Measurements from ENCODE around the gene NRG2.

GRCh38 chr5:139854029-139854605 is 189.0 kb downstream of the NRG2 start:
- TF ChIP-seq, protein P1, sequence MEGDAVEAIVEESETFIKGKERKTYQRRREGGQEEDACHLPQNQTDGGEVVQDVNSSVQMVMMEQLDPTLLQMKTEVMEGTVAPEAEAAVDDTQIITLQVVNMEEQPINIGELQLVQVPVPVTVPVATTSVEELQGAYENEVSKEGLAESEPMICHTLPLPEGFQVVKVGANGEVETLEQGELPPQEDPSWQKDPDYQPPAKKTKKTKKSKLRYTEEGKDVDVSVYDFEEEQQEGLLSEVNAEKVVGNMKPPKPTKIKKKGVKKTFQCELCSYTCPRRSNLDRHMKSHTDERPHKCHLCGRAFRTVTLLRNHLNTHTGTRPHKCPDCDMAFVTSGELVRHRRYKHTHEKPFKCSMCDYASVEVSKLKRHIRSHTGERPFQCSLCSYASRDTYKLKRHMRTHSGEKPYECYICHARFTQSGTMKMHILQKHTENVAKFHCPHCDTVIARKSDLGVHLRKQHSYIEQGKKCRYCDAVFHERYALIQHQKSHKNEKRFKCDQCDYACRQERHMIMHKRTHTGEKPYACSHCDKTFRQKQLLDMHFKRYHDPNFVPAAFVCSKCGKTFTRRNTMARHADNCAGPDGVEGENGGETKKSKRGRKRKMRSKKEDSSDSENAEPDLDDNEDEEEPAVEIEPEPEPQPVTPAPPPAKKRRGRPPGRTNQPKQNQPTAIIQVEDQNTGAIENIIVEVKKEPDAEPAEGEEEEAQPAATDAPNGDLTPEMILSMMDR (conservative IDR thresholded peaks at IDR 0.05; ENCODE audit: low read depth, low read length): no peak
- TF ChIP-seq EZH2 (IDR thresholded peaks at IDR 0.05; ENCODE audit: borderline replicate concordance, low read depth, low read length, poor library complexity, severe bottlenecking): no peak
